ENCODE data around the gene ACSS3.

GRCh38 chr12:81284137-81284536 is 206.3 kb downstream of the ACSS3 start:
- TF ChIP-seq EP300 (IDR thresholded peaks at IDR 0.05) (no peak), CTCF (IDR thresholded peaks at IDR 0.05) (no peak)

Measured in ovary (tissue), 3 donors.